K562 (cell line): ENCODE data around the gene LYPLA2. TPM values are rescaled to one million over a fixed set of nuclear protein-coding genes. Genes with fewer than 3 reads are reported as not detected.

ENCODE experiments used
- ATAC-seq: fragments of 200-7000 bp; cut with Tn5 transposase; 3 replicates; pipeline ENCODE4 v1.9.1; 2020; ENCODE audit warnings: moderate library complexity
- BruUV-seq: library from RNA; stranded (reverse); fragments of 400-500 nt; replicated peaks from 2 replicates; lab custom pipeline; 2021; lab: Mats Ljungman, UMichigan
- CTCF ChIA-PET: fragments of 300-600 bp; formaldehyde crosslinking; extraction: SDS; loops from one replicate; lab custom pipeline; 2021; ENCODE audit warnings: low intra/inter-chr PET ratio; lab: Yijun Ruan, JAX
- POLR2A ChIA-PET: fragments of 300-600, 350-650 bp; sonication (Branson Sonifier 250); formaldehyde crosslinking; extraction: SDS; loops from one replicate; lab custom pipeline; 2021; ENCODE audit warnings: antibody characterized with exemption, inconsistent platforms; lab: Yijun Ruan, JAX
- DNase-seq, 4 experiments: peaks; one replicate each; pipeline versions ENCODE4 v3.0.0 to v3.0.0-alpha.2; 2011 to 2018; ENCODE audit warnings: low spot score in 3 of 4, mixed read lengths in 3 of 4; ENCODE audit errors: extremely low read depth in 1 of 4
- FAIRE-seq: peaks from 2 replicates; lab custom pipeline; 2011; peaks lifted over from hg19 to GRCh38; lab: Jason Lieb, UNC
- H2AFZ ChIP-seq: 2 replicates; pipeline ENCODE4 v1.6.0; 2011; ENCODE audit warnings: low read depth, low read length, control low read depth, inconsistent platforms
- H3K27ac ChIP-seq: fragments of 200-600 bp; 3 replicates; pipeline ENCODE4 v1.8.0; 2011; ENCODE audit warnings: low read depth, mild to moderate bottlenecking, control low read depth, inconsistent platforms, low read length, moderate library complexity, mixed read lengths; ENCODE audit errors: extremely low read depth
- H3K27me3 ChIP-seq, 2 experiments: fragments of 300-600 bp in 1 of 2; 2 replicates in 1 of 2; 3 replicates in 1 of 2; pipeline versions ENCODE4 v1.6.0 to v1.8.0; 2011; ENCODE audit warnings: inconsistent platforms in 2 of 2, low read length in 2 of 2, mild to moderate bottlenecking in 1 of 2, mixed read lengths in 1 of 2, moderate library complexity in 1 of 2; ENCODE audit not compliant: control insufficient read depth in 2 of 2, insufficient read depth in 2 of 2
- H3K36me3 ChIP-seq: fragments of 300-600 bp; 3 replicates; pipeline ENCODE4 v1.8.0; 2011; ENCODE audit warnings: mild to moderate bottlenecking, low read length, inconsistent platforms; ENCODE audit not compliant: control insufficient read depth, insufficient read depth
- H3K4me1 ChIP-seq, 2 experiments: fragments of 200-600 bp in 1 of 2; replicated peaks in 1 of 2; 2 replicates in 1 of 2; 3 replicates in 1 of 2; pipeline versions ENCODE4 v1.5.1 to v1.8.0; 2011; ENCODE audit warnings: inconsistent platforms in 2 of 2, low read length in 2 of 2, mild to moderate bottlenecking in 1 of 2, mixed read lengths in 1 of 2, moderate library complexity in 1 of 2; ENCODE audit not compliant: control insufficient read depth in 2 of 2, insufficient read depth in 2 of 2
- H3K4me2 ChIP-seq: 2 replicates; pipeline ENCODE4 v1.6.1; 2011; ENCODE audit warnings: low read length, control low read depth, inconsistent platforms, mixed read lengths; ENCODE audit not compliant: insufficient read depth
- H3K4me3 ChIP-seq: fragments of 200-600 bp; sonication (generic), shearing (Covaris generic); 2 replicates; pipeline ENCODE4 v1.5.1; 2016; ENCODE audit warnings: control low read depth, inconsistent platforms
- H3K79me2 ChIP-seq: fragments of 200-600 bp; 3 replicates; pipeline ENCODE4 v1.8.0; 2011; ENCODE audit warnings: low read length, inconsistent platforms; ENCODE audit not compliant: control insufficient read depth, insufficient read depth
- H3K9ac ChIP-seq, 2 experiments: 2 replicates each; pipeline versions ENCODE4 v1.6.0 to v1.6.1; 2011; ENCODE audit warnings: low read depth in 2 of 2, low read length in 2 of 2, control low read depth in 1 of 2, inconsistent platforms in 1 of 2, mild to moderate bottlenecking in 1 of 2, mixed read lengths in 1 of 2; ENCODE audit not compliant: insufficient read depth in 1 of 2
- H3K9me1 ChIP-seq: one replicate; pipeline ENCODE4 v1.6.0; 2011; ENCODE audit warnings: inconsistent platforms, mild to moderate bottlenecking, low read length, moderate library complexity; ENCODE audit not compliant: control insufficient read depth, insufficient read depth
- H3K9me3 ChIP-seq: replicated peaks from 2 replicates; pipeline ENCODE4 v1.5.1; 2011; ENCODE audit warnings: low read depth, low read length, inconsistent platforms; ENCODE audit not compliant: control insufficient read depth, insufficient read depth
- H4K20me1 ChIP-seq: replicated peaks from 2 replicates; pipeline ENCODE4 v1.6.1; 2011; ENCODE audit warnings: low read length, inconsistent platforms, mixed read lengths; ENCODE audit not compliant: control insufficient read depth, insufficient read depth
- CEBPG ChIP-seq, 3 experiments: fragments of 200-800 bp in 1 of 3; sonication (Bioruptor generic) in 1 of 3; sonication (generic) in 1 of 3; formaldehyde crosslinking in 1 of 3; IDR thresholded peaks in 2 of 3; conservative IDR thresholded peaks in 1 of 3; 2 replicates each; pipeline versions ENCODE4 v1.6.1 to v1.8.0; 2016 to 2022; ENCODE audit warnings: missing compliant biosample characterization in 2 of 3, missing genetic modification characterization in 2 of 3, mild to moderate bottlenecking in 1 of 3, missing genetic modification reagents in 1 of 3
- HLTF ChIP-seq: fragments of 450-650 bp; IDR thresholded peaks from 2 replicates; pipeline ENCODE4 v1.6.1; 2016
- PHF21A ChIP-seq: fragments of 450-650 bp; IDR thresholded peaks from 2 replicates; pipeline ENCODE4 v1.6.1; 2017; ENCODE audit warnings: low read depth, borderline replicate concordance
- STAG1 ChIP-seq: sonication (generic); formaldehyde crosslinking; IDR thresholded peaks from 2 replicates; pipeline ENCODE4 v1.5.0; 2020; ENCODE audit warnings: missing genetic modification reagents, borderline replicate concordance
- WGBS: fragments of 100-300 bp; shearing (Covaris generic); methylation state at CpG from one replicate; pipeline ENCODE4 v1.1.6; 2016; ENCODE audit warnings: low coverage, mixed read lengths; ENCODE audit not compliant: insufficient coverage; ENCODE audit errors: missing lambda C conversion rate; 5-methylcytosine and 5-hydroxymethylcytosine counted together
- in situ Hi-C: fragments of 300-500 bp; cut with MboI; formaldehyde crosslinking; loops from 4 replicates; pipeline ENCODE4 v1.15.0; 2018; ENCODE audit warnings: inconsistent platforms, mixed read lengths
- intact Hi-C: fragments of 100-400 bp; cut with micrococcal nuclease; formaldehyde crosslinking; loops from 2 replicates; pipeline ENCODE4 v1.14.2; 2022
- polyA plus RNA-seq, 8 experiments: library from polyadenylated mRNA; depleted of rRNA in 4 of 8; stranded (reverse) in 5 of 8; unstranded in 3 of 8; fragments of >200 nt; fragmentation: Nextera tagmentation in 2 of 8; fragmentation: Illumina TruSeq in 1 of 8; extraction: Ambion mirVana in 2 of 8; extraction: Trizol in 1 of 8; gene quantifications; 2 replicates each; pipeline versions ENCODE4 v1.2.1 to v1.2.3, GENCODE V29; 2011 to 2014; ENCODE audit warnings: inconsistent platforms in 1 of 8, missing spikeins in 1 of 8
- total RNA-seq, 7 experiments: library from RNA; depleted of rRNA in 6 of 7; stranded (reverse); fragments of >200 nt in 6 of 7; fragmentation: Illumina TruSeq in 2 of 7; extraction: Trizol in 2 of 7; gene quantifications; 2 replicates each; pipeline versions ENCODE4 v1.2.1 to v1.2.3, GENCODE V29; 2011 to 2021; ENCODE audit warnings: low replicate concordance in 1 of 7
- TF ChIP-seq, protein P1 (sequence below): IDR thresholded peaks from 2 replicates; pipeline ENCODE4 v1.6.1; 2016; ENCODE audit warnings: missing genetic modification characterization, missing compliant biosample characterization
- TF ChIP-seq, protein P2 (sequence below): sonication (generic); formaldehyde crosslinking; IDR thresholded peaks from 2 replicates; pipeline ENCODE4 v1.8.0; 2023; ENCODE audit warnings: mild to moderate bottlenecking, missing genetic modification reagents
- TF ChIP-seq, protein P3 (sequence below): fragments of 450-650 bp; formaldehyde crosslinking; IDR thresholded peaks from 2 replicates; pipeline ENCODE4 v1.4.0; 2020; ENCODE audit warnings: mild to moderate bottlenecking, moderate library complexity

LYPLA2 gene
- total and polyA plus RNA-seq, 9 of the 15 experiments (the other 6 are each of a cell fraction or from before 2014, with no cell fraction given) = 3.9 to 128 (median 60.1) TPM

DNA sequence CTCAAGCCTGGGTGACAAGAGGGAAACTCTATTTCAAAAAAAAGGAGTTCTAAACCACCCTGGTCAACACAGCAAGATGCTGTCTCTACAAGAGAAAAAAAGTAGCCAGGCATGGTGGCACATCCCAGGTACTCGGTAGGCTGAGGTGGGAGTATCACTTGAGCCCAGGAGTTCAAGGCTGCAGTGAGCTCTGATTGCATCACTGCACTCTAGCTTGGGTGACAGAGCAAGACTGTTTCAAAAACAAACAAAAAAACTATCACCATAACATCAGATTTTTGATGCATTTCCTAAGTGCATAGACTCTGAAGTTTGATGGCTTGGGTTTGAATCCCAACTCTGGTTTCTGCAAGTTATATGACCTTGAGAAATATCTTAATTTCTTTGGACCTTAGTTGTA is 38.0 kb upstream of the LYPLA2 start:
- no TSS peak for BruUV-seq
- Histone ChIP-seq H3K4me2 (no peak overlapping the region), H3K27me3 (no peaks in the 10 kb centered on the region), H3K9me3 (no peaks in the 10 kb centered on the region), H3K79me2 (peaks cover 39% of the 10 kb centered on the region), H2AFZ (no peak overlapping the region), H3K9ac (no peak overlapping the region), H3K9me1 (no peaks in the 10 kb centered on the region), H4K20me1 (peaks cover 24% of the 10 kb centered on the region), H3K27ac (no peak overlapping the region), H3K4me1 (peaks cover 0 to 3% of the 10 kb centered on the region in 2 experiments; a peak in 2 of 5 replicates), H3K36me3 (peaks cover 99% of the 10 kb centered on the region), H3K4me3 (no peak overlapping the region)
- DNase-seq (no peak), ATAC-seq (no peak), FAIRE-seq (no peak)
- WGBS = 100% methylated on average over 1 of the region's 1 CpG
- in situ Hi-C loops (no loop called here), intact Hi-C loops (no loop called here)
- POLR2A ChIA-PET = interaction anchor here (2.8 kb wide), 1 partner anchor 8 kb away, joined by 15 read pairs; the partner anchor contains the start of gene ELOA
- CTCF ChIA-PET = interaction anchor here (0.6 kb wide), 1 partner anchor 12 kb away, joined by 3 read pairs; no protein-coding TSS in a partner anchor
- TF ChIP-seq PHF21A = no peak
- TF ChIP-seq, protein P1, sequence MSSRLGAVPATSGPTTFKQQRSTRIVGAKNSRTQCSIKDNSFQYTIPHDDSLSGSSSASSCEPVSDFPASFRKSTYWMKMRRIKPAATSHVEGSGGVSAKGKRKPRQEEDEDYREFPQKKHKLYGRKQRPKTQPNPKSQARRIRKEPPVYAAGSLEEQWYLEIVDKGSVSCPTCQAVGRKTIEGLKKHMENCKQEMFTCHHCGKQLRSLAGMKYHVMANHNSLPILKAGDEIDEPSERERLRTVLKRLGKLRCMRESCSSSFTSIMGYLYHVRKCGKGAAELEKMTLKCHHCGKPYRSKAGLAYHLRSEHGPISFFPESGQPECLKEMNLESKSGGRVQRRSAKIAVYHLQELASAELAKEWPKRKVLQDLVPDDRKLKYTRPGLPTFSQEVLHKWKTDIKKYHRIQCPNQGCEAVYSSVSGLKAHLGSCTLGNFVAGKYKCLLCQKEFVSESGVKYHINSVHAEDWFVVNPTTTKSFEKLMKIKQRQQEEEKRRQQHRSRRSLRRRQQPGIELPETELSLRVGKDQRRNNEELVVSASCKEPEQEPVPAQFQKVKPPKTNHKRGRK (tag) = no peak
- no peak for TF ChIP-seq CEBPG (CRISPR knock-in tag; IDR thresholded peaks at IDR 0.05)
- 0 out of 4 replicates have a peak, but pooled peaks of 1 of the 2 experiments have one; percentile 17 for TF ChIP-seq CEBPG (tag; conservative IDR thresholded peaks at IDR 0.05 in 1 of 2, IDR thresholded peaks at IDR 0.05 in 1 of 2)
- TF ChIP-seq, protein P2, sequence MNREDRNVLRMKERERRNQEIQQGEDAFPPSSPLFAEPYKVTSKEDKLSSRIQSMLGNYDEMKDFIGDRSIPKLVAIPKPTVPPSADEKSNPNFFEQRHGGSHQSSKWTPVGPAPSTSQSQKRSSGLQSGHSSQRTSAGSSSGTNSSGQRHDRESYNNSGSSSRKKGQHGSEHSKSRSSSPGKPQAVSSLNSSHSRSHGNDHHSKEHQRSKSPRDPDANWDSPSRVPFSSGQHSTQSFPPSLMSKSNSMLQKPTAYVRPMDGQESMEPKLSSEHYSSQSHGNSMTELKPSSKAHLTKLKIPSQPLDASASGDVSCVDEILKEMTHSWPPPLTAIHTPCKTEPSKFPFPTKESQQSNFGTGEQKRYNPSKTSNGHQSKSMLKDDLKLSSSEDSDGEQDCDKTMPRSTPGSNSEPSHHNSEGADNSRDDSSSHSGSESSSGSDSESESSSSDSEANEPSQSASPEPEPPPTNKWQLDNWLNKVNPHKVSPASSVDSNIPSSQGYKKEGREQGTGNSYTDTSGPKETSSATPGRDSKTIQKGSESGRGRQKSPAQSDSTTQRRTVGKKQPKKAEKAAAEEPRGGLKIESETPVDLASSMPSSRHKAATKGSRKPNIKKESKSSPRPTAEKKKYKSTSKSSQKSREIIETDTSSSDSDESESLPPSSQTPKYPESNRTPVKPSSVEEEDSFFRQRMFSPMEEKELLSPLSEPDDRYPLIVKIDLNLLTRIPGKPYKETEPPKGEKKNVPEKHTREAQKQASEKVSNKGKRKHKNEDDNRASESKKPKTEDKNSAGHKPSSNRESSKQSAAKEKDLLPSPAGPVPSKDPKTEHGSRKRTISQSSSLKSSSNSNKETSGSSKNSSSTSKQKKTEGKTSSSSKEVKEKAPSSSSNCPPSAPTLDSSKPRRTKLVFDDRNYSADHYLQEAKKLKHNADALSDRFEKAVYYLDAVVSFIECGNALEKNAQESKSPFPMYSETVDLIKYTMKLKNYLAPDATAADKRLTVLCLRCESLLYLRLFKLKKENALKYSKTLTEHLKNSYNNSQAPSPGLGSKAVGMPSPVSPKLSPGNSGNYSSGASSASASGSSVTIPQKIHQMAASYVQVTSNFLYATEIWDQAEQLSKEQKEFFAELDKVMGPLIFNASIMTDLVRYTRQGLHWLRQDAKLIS = no peak
- TF ChIP-seq HLTF = no peak
- no peak for TF ChIP-seq STAG1 (CRISPR knock-in tag)
- TF ChIP-seq, protein P3, sequence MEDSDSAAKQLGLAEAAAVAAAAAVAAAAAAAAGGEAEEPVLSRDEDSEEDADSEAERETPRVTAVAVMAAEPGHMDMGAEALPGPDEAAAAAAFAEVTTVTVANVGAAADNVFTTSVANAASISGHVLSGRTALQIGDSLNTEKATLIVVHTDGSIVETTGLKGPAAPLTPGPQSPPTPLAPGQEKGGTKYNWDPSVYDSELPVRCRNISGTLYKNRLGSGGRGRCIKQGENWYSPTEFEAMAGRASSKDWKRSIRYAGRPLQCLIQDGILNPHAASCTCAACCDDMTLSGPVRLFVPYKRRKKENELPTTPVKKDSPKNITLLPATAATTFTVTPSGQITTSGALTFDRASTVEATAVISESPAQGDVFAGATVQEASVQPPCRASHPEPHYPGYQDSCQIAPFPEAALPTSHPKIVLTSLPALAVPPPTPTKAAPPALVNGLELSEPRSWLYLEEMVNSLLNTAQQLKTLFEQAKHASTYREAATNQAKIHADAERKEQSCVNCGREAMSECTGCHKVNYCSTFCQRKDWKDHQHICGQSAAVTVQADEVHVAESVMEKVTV (CRISPR knock-in tag) = no peak
